Caco-2 (cell line): Measurements from ENCODE around the gene ADARB2. TPM values are rescaled to one million over a fixed set of nuclear protein-coding genes. Genes with fewer than 3 reads are reported as not detected.

Experiments
- BruUV-seq: library from RNA; stranded (reverse); fragments of 400-500 nt; replicated peaks from 2 replicates; lab custom pipeline; 2021; lab: Mats Ljungman, UMichigan
- CTCF ChIA-PET: fragments of 300-600 bp; sonication (Branson Sonifier 250); formaldehyde crosslinking; loops from one replicate; lab custom pipeline; 2022; ENCODE audit warnings: antibody characterized with exemption; lab: Charles Lee
- POLR2A ChIA-PET: fragments of 300-600 bp; sonication (Branson Sonifier 250); formaldehyde crosslinking; loops from one replicate; lab custom pipeline; 2022; ENCODE audit warnings: antibody characterized with exemption; lab: Charles Lee
- DNase-seq, 2 experiments: peaks; one replicate each; pipeline versions ENCODE4 v3.0.0 to v3.0.0-alpha.2; 2020 to 2022
- H3K27me3 ChIP-seq: replicated peaks from 2 replicates; pipeline ENCODE4 v1.6.0; 2011; ENCODE audit warnings: low read length; ENCODE audit not compliant: control insufficient read depth, insufficient read depth
- H3K36me3 ChIP-seq: 2 replicates; pipeline ENCODE4 v1.5.1; 2011; ENCODE audit warnings: low read length; ENCODE audit not compliant: control insufficient read depth, insufficient read depth
- H3K4me1 ChIP-seq: fragments of 250-450 bp; sonication (Bioruptor Pico); 2 replicates; pipeline ENCODE4 v1.5.1; 2020; ENCODE audit warnings: mild to moderate bottlenecking
- H3K4me3 ChIP-seq: 2 replicates; pipeline ENCODE4 v1.5.1; 2011; ENCODE audit warnings: low read depth, mild to moderate bottlenecking, control low read depth, low read length
- H3K9me3 ChIP-seq: fragments of 250-450 bp; sonication (Bioruptor Pico); 2 replicates; pipeline ENCODE4 v1.5.1; 2020; ENCODE audit warnings: mild to moderate bottlenecking, moderate library complexity
- H3K27ac Mint-ChIP-seq: one replicate; pipeline ENCODE4 v1.8.0; 2022; ENCODE audit warnings: mixed read lengths; ENCODE audit not compliant: unreplicated experiment
- H3K27me3 Mint-ChIP-seq: one replicate; pipeline ENCODE4 v1.8.0; 2022; ENCODE audit warnings: mixed read lengths; ENCODE audit not compliant: insufficient read depth, unreplicated experiment
- H3K36me3 Mint-ChIP-seq: one replicate; pipeline ENCODE4 v1.8.0; 2022; ENCODE audit warnings: mild to moderate bottlenecking, mixed read lengths; ENCODE audit not compliant: insufficient read depth, unreplicated experiment
- H3K4me1 Mint-ChIP-seq: one replicate; pipeline ENCODE4 v1.8.0; 2022; ENCODE audit warnings: low read depth, mixed read lengths; ENCODE audit not compliant: unreplicated experiment
- H3K4me3 Mint-ChIP-seq: one replicate; pipeline ENCODE4 v1.8.0; 2022; ENCODE audit warnings: mild to moderate bottlenecking, moderate library complexity, mixed read lengths; ENCODE audit not compliant: unreplicated experiment
- H3K9me3 Mint-ChIP-seq: one replicate; pipeline ENCODE4 v1.8.0; 2022; ENCODE audit warnings: mixed read lengths; ENCODE audit not compliant: unreplicated experiment
- intact Hi-C: fragments of 100-400 bp; cut with micrococcal nuclease; formaldehyde crosslinking; loops from one replicate; pipeline ENCODE4 v1.10.0; 2022; ENCODE audit not compliant: unreplicated experiment
- total RNA-seq: library from RNA; stranded (reverse); gene quantifications from 2 replicates; pipeline ENCODE4 v1.2.3, GENCODE V29; 2022
- TF ChIP-seq, protein P1 (sequence below), 2 experiments: fragments of 200-600 bp in 1 of 2; IDR thresholded peaks; 1 replicate in 1 of 2; 2 replicates in 1 of 2; pipeline versions ENCODE4 v1.5.1 to v1.8.0; 2011 to 2022; ENCODE audit warnings: antibody characterized with exemption in 1 of 2, control low read depth in 1 of 2, inconsistent platforms in 1 of 2, low read depth in 1 of 2, low read length in 1 of 2, mild to moderate bottlenecking in 1 of 2, moderate library complexity in 1 of 2; ENCODE audit not compliant: insufficient read depth in 1 of 2, severe bottlenecking in 1 of 2, unreplicated experiment in 1 of 2

The ADARB2 gene
- total RNA-seq, 1 experiment from 2014 or later: 0.27 TPM

DNA sequence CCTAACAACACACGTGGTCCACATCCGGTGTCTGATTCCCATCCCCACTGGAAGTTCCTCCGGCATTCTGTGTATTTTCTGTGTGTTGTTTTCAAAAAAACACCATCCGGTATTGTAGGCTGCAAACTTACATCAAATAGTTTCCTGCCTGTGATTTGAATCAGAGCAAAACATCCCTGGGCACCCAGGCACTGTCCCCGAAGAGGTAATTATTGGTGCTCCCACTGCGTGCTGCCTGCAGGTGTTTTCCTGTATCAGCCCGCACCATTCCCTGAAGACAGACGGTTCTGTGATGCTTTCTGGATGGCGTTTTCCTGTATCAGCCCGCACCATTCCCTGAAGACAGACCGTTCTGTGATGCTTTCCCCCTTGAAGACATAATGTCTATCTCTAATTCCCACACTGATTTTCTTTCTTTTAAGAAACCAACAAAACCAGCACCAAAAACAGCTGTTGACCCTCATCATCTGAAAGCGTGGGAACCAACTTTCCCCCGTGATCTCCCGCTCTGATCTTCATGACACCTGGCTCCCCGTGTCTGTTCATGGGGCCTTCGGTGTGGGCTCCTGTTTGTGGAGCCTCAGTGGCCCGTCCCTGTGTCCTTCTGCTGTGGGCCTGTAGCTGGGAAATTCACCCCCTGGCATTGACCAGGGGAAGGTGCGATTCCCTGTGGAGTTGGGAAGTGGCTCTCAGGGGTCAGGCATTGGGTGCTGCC lies 205.3 kb downstream of the ADARB2 start:
- POLR2A ChIA-PET: no interaction called here
- Mint-ChIP-seq H3K27ac (no peak overlapping the region), H3K4me3 (no peak overlapping the region), H3K9me3 (no peaks in the 10 kb centered on the region), H3K27me3 (peaks cover 22% of the 10 kb centered on the region), H3K4me1 (no peaks in the 10 kb centered on the region), H3K36me3 (no peaks in the 10 kb centered on the region)
- peak in 1 of 2 experiments; percentile 14 for DNase-seq
- Histone ChIP-seq H3K9me3 (no peaks in the 10 kb centered on the region), H3K27me3 (peaks cover 2% of the 10 kb centered on the region; the same call in 1 of the 2 replicates), H3K4me3 (no peak overlapping the region), H3K36me3 (no peaks in the 10 kb centered on the region), H3K4me1 (no peaks in the 10 kb centered on the region)
- CTCF ChIA-PET: no interaction called here
- intact Hi-C loops: no loop called here
- TF ChIP-seq, protein P1, sequence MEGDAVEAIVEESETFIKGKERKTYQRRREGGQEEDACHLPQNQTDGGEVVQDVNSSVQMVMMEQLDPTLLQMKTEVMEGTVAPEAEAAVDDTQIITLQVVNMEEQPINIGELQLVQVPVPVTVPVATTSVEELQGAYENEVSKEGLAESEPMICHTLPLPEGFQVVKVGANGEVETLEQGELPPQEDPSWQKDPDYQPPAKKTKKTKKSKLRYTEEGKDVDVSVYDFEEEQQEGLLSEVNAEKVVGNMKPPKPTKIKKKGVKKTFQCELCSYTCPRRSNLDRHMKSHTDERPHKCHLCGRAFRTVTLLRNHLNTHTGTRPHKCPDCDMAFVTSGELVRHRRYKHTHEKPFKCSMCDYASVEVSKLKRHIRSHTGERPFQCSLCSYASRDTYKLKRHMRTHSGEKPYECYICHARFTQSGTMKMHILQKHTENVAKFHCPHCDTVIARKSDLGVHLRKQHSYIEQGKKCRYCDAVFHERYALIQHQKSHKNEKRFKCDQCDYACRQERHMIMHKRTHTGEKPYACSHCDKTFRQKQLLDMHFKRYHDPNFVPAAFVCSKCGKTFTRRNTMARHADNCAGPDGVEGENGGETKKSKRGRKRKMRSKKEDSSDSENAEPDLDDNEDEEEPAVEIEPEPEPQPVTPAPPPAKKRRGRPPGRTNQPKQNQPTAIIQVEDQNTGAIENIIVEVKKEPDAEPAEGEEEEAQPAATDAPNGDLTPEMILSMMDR (IDR thresholded peaks at IDR 0.05; ENCODE audit: insufficient read depth in 1 of 2, low read depth in 1 of 2, low read length in 1 of 2, severe bottlenecking in 1 of 2, unreplicated experiment in 1 of 2): no peak
- no TSS peak for BruUV-seq

DNA sequence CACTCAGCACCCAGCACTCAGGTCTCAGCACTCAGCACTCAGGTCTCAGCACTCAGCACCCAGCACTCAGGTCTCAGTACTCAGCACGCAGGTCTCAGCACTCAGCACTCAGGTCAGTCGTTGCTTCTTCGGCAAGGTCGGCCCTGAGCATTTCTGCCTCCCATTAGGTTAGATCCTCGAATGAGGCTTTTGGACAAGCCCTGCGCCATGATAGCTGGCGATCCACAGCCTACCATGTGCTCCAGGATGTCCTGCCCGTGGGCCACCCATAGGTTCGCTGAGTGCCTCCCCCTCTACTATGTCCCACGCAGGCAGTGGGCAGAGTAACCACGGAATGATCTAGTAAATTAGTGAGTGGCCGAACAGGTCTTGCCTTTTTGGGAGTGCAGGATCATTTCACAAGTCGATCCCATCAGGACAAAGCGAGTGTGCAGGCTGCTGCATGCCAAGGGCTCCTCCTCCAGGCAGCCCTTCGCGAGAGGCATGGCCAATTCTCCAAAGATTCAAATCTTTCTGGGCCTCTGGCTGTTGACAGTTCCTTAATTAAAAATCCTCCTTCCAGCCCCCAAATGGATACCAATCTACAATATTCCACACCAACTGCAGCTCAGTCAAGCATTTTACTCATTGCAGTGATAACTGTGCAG lies 206.3 kb downstream of the ADARB2 start:
- no peaks in the 10 kb centered on the region for H3K9me3 ChIP-seq
- H3K4me1 ChIP-seq: no peaks in the 10 kb centered on the region
- no TSS peak for BruUV-seq
- H3K27me3 Mint-ChIP-seq: peaks cover 19% of the 10 kb centered on the region
- H3K27ac Mint-ChIP-seq: no peak overlapping the region
- no peaks in the 10 kb centered on the region for H3K4me1 Mint-ChIP-seq
- H3K36me3 Mint-ChIP-seq: no peaks in the 10 kb centered on the region
- intact Hi-C loops: no loop called here
- TF ChIP-seq, protein P1 (IDR thresholded peaks at IDR 0.05; ENCODE audit: insufficient read depth in 1 of 2, low read depth in 1 of 2, low read length in 1 of 2, severe bottlenecking in 1 of 2, unreplicated experiment in 1 of 2): no peak
- no peak overlapping the region for H3K4me3 Mint-ChIP-seq
- no peak overlapping the region for H3K4me3 ChIP-seq
- DNase-seq: peak in 1 of 2 experiments; percentile 24
- no peaks in the 10 kb centered on the region for H3K9me3 Mint-ChIP-seq
- peaks cover 2% of the 10 kb centered on the region; the same call in 1 of the 2 replicates for H3K27me3 ChIP-seq
- POLR2A ChIA-PET: no interaction called here
- H3K36me3 ChIP-seq: no peaks in the 10 kb centered on the region
- CTCF ChIA-PET: no interaction called here

DNA sequence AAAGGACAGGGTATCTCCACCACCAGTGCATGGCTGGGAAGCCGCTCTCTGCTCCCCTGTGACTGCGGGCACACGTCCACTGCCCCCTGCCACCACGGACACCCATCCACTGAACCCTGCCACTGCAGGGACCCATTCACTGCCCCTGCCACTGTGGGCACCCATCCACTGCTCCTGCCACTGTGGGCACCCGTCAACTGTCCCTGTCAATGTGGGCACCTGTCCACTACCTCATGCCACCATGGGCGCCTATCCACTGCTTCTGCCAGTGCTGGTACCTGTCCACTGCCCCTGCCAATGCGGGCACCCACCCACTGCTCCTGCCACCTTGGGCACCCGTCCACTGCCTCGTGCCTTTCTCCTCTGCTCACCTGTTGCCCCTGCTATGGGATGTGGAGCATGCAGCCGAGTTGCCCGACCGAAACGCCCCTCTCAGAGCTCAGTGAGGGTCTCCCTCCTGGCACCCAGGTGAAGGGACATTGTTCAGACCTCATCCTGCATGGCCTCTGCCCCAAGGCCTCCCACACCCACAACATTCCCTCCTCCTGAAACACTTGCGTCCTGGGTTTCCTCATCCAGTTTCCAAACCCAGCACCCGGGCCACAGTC lies 207.4 kb downstream of the ADARB2 start:
- Mint-ChIP-seq H3K27ac (no peak overlapping the region), H3K9me3 (no peaks in the 10 kb centered on the region), H3K4me1 (no peaks in the 10 kb centered on the region), H3K4me3 (no peak overlapping the region), H3K27me3 (peaks cover 25% of the 10 kb centered on the region), H3K36me3 (no peaks in the 10 kb centered on the region)
- TF ChIP-seq, protein P1 (IDR thresholded peaks at IDR 0.05; ENCODE audit: insufficient read depth in 1 of 2, low read depth in 1 of 2, low read length in 1 of 2, severe bottlenecking in 1 of 2, unreplicated experiment in 1 of 2): no peak
- POLR2A ChIA-PET: no interaction called here
- no TSS peak for BruUV-seq
- Histone ChIP-seq H3K4me3 (no peak overlapping the region), H3K4me1 (no peaks in the 10 kb centered on the region), H3K36me3 (no peaks in the 10 kb centered on the region), H3K27me3 (peaks cover 2% of the 10 kb centered on the region; the same call in 1 of the 2 replicates), H3K9me3 (no peaks in the 10 kb centered on the region)
- CTCF ChIA-PET: no interaction called here
- intact Hi-C loops: no loop called here
- peak in 1 of 2 experiments; percentile 30 for DNase-seq
